ENCODE data around the gene RIPPLY2. TPM values are rescaled to one million over a fixed set of nuclear protein-coding genes. Genes with fewer than 3 reads are reported as not detected.

The RIPPLY2 gene
- total RNA-seq, 1 experiment from 2014 or later = not detected

DNA sequence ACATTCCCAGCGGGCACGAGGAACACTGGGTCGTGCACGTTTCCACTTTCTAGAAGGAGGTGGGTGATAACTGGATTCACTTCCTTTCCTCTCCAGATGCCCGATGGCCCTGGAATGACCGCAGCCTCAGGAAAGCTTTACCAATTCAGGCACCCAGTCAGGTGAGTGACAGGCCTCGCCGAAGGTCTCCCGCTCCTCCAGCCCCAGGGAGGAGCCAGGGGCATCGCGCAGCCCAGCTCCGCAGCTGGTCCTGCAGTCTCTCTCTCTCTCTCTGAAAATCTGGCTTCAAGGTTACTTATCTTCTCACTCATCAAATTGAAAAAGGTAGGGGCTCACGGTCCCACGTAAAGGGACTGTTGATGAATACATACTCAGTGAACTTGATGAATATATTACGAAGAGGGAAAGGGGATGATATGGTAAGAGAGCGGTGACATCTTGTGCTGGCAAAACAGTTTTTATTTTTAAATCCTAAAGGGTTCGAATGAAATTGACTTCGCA is 891 bp downstream of the RIPPLY2 start:
- in situ Hi-C loops (cut with HindIII; ENCODE audit: low pct_unique_long_range_greater_than_20kb, low sequenced_read_pairs) = no loop called here
- no peak for DNase-seq (ENCODE audit: low read depth)

DNA sequence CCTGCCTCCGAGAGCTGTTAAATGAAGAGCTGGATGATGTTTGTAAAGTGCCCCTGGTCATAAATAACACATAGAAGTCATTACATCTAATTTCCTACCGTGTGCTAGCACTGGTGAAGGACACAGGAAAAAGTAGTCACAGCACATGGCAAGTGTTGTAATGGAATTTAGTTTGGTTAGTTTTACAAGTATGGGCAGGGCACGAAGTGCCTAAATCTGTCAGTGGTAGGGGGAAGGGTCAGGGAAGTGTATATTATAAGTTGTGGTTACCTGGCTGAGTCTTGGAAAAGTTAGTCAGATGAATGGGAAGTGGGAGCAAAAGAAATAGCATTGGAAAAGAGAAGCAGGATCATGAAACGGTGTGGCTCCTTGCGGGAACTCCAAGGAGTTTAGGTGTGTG is 1.6 kb downstream of the RIPPLY2 start:
- no peak for DNase-seq (ENCODE audit: low read depth)
- in situ Hi-C loops (cut with HindIII; ENCODE audit: low pct_unique_long_range_greater_than_20kb, low sequenced_read_pairs) = no loop called here

DNA sequence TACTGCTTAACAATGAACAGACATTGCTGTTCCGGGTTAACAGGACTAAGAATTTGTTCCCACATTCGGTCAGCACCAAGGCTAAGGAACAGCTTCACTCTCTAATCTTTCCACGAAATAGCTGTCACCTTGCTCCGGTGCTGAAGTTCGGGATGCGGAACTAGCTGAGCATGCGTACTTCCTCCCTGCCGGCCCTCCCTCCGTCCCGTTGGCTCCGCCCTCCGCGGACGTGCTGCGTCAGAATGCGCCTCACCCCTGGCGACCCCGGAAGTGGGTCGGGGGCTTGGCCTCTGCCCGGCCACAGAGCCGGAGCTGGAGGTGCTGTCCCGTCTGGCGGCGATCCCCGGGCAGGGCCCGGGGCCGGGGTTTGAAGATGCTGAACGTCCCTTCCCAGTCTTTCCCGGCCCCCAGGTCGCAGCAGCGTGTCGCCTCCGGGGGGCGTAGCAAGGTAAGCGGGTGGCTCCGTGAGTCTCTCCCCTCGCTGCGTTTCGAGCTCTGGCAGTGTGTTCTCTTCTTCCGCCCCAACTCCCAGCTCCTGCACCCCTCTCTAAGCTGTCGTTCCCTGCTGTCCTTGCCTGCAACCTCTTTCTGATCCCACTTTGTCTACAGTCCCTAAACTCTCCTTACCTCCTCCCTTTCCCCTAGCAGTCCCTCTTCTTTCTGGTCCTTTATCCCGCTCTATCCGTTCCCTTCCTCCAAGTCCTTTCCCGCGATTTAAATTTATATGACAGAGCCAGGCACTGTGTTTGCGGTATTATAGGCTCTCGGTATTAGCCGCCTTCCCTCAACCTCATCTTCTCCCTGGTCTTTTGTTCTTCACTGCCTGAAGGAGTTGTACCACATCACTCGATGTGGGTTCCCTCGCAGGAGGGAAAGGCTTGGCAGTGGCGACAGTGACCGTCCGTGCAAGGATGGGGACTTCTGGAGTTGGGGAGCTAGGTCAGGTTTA is 6.5 kb downstream of the RIPPLY2 start, which contains the start of gene CYB5R4:
Gene CYB5R4 (plus strand): TSS at position 280 of the 949 bp plus-strand sequence. CDS start 94 bp downstream, at position 374.
- in situ Hi-C loops (cut with HindIII; ENCODE audit: low pct_unique_long_range_greater_than_20kb, low sequenced_read_pairs) = no loop called here

DNA sequence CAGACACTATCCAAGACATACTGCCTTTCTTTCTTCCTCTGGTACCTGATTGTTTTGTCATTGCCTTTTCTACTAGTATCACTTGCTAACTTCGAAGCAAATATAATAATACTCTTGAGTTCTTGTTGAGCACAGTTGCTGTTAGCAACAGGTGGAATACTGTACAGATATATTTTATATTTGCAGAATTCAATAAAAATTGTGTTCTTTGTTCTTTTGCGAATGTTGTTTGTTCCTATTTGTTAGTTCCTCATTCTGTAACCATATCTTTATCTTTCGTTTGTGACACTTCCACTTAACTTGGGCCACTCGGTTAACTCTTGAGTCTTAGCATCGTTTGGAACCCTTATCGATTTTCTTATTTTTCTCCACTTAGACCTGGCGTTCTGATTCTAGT is 7.2 kb downstream of the RIPPLY2 start:
- in situ Hi-C loops (cut with HindIII; ENCODE audit: low pct_unique_long_range_greater_than_20kb, low sequenced_read_pairs) = no loop called here
- DNase-seq (ENCODE audit: low read depth) = no peak

More for the DNA sequence above, 6.5 kb downstream of the RIPPLY2 start, which contains the start of gene CYB5R4:
- peak; percentile 93 for DNase-seq (ENCODE audit: low read depth)

DNA sequence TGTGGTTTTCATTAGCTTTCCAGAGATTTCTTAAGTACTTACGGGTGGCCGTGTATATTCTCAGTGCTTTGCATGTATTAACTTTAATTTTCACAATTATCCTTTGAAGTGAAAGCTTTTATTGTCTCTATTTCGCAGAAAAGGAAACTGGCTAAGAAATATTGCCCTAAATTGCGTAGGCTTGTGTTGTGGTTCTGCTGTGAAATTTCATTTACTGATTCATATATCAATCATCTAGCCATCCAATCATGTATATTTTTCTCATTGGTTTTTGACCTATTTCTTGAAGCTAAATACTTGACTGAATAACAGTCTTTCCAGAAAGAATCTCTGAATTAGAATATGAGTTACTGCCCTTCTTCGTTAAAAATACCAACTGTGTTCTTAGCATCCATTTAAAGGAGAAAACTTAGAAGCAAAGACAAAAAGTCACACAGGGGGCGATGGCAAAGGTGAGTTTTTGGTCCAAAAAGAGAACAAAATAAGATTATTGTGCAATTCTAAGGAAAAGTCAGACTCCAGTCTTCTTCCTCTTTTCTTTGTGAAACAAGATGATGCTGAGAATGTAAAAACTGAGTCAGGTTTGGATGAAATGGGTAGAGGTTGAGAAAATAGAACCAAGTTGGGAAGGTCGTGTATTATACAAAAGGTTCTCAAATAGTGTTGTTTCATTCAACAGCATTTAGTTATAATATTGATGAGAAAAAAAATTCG is 7.8 kb downstream of the RIPPLY2 start:
- in situ Hi-C loops (cut with HindIII; ENCODE audit: low pct_unique_long_range_greater_than_20kb, low sequenced_read_pairs) = no loop called here
- DNase-seq (ENCODE audit: low read depth) = no peak

DNA sequence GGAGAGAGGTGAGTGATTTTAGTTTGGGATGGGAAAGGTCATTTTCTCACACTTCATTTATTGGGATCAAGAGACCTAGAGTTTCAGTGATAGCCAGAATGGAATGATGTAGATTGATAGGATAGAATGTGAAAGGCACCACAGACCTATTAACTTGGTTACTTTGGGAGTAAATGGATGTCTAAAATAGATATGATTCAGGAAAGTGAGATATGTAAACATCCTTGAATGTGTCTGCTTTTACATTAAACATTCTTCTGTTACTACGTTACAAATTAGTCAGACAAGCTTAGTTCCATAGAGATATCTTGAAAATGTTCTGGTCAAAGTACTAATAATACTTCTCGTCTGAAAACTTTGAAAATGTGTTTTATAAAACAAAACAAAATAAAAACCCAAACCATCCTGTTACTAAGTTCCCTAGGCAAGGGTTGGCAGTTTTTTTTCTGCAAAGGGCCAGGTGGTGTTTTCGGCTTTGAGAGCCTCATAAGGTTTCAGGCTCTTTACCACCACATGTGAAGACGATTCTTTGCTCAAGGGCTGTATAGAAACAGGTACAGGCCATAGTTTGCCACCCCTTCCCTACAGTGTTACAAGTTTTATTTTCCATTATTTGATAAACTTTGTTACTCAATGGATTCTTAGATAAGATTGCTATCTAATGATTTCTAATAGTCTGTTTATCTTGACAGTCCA is 9.8 kb downstream of the RIPPLY2 start:
- DNase-seq (ENCODE audit: low read depth) = no peak
- in situ Hi-C loops (cut with HindIII; ENCODE audit: low pct_unique_long_range_greater_than_20kb, low sequenced_read_pairs) = no loop called here

DNA sequence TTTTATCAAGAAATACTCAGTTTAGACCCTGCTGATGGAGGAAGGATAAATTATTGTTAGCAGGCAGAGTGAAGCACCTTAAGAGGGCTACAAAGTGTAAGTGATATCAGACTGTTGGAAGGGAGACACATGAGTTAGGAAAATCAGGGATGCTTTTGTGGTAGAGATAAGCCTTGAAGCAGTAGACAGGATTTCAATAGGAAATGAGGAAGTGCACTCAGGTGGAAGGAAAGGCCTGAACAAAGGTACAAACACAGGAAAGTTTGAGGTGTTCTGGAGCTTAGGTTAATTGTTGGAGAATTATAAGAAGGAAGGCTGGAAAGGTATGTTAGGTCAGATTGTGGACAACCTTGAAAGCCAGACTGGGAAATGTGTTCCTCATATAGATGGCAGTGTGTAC is 13.9 kb downstream of the RIPPLY2 start:
- in situ Hi-C loops (cut with HindIII; ENCODE audit: low pct_unique_long_range_greater_than_20kb, low sequenced_read_pairs) = no loop called here
- no peak for DNase-seq (ENCODE audit: low read depth)

DNA sequence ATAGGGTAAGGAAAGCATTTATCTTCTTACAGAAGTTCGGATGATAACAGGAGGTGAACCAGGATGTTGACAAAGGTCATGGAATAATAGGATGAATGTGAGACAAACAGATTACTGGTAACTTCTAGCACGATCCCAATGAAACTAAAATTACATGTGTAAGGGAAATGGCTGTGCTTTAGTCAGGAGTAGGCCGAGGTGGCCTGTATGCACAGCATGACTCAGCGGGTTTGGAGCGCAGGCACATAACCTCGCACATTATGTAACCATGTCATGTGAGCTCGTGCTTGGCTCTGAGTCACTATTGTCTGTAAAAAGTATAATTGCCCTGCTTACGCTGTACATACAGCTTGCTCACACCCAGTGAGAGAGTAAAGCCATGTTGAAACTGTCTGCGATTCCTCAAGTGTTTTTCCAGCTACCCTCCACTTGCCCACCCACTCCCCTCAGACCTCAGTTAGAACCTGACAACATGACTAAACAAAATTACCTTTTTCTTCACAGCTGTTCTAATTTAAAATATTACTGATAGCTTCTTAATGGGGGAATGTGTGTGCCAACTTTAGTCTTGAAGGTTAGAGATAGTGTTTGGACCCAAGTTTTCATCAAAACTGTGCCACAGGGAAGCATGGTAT is 14.5 kb downstream of the RIPPLY2 start:
- peak; percentile 73 for DNase-seq (ENCODE audit: low read depth)
- in situ Hi-C loops (cut with HindIII; ENCODE audit: low pct_unique_long_range_greater_than_20kb, low sequenced_read_pairs) = no loop called here

DNA sequence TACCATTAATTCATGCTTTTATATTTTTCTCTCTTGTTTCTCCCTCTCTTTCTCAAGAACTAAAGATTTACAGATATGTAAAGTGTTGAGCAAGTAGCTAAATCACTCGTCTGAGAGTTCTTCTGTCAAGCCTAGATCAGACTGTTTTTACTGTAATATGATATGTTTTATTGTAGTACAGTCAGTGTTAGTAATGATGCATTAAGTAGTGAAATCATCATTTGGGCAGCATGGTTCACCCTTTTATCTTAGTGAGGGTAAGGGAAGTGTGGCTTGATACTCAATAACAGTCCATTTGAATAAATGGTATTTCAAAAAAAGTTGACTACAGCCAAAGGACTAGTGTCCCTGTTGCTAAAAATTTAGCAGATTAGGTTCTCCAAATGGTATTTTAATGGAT is 15.5 kb downstream of the RIPPLY2 start:
- in situ Hi-C loops (cut with HindIII; ENCODE audit: low pct_unique_long_range_greater_than_20kb, low sequenced_read_pairs) = no loop called here
- DNase-seq (ENCODE audit: low read depth) = peak; percentile 67

DNA sequence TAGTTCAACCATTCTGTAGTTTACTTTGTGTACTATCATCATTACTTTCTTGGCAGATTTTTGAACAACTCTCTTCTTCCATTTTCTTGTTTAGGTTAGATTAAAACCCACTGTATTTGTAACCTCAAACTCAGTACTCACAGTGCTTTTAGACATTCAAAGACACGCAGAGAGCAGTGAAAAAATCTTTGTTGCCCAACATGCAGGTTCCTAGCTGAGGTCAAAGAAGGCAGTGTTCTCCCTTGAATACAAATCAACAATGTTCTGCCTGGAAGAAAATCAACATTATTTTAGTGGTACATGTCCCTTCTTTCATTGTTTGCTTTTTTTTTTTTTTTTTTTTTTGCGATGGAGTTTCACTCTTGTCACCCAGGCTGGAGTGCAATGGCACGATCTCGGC is 17.5 kb downstream of the RIPPLY2 start:
- DNase-seq (ENCODE audit: low read depth) = no peak
- in situ Hi-C loops (cut with HindIII; ENCODE audit: low pct_unique_long_range_greater_than_20kb, low sequenced_read_pairs) = no loop called here

DNA sequence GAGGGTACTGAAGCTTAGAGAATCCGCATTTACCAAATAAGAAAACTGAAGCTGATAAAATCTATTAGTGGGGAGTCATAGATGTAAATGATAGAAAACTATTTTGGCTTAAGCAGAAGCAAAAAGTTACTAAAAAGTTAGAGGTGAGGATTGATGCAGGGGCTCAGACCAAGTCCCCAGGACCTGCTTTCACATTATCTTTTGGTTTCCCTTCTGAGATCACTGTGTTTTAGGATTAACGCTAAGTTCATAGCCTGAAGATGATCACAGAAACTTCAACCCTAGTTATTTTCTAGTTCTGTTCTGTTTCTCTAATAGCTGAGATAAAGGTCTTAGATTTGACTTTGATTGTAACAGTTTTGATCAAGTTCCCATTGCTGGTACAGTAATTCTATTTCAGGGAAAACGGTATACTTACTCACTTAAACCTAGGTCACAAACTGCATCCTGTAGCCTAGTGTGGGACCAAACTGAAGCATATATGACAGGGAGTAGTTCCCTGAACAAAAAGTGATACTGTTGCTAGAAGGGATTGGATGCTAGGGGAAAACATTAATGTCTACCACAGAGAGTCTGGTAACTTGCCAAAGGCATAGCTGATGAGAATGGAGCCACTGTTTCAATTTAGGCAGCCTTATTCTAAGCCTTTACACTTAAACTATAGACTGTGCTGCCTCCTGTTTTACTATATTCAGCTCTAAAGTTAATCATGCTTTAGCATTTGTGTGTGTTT is 19.4 kb downstream of the RIPPLY2 start:
- no peak for DNase-seq (ENCODE audit: low read depth)
- in situ Hi-C loops (cut with HindIII; ENCODE audit: low pct_unique_long_range_greater_than_20kb, low sequenced_read_pairs) = no loop called here

DNA sequence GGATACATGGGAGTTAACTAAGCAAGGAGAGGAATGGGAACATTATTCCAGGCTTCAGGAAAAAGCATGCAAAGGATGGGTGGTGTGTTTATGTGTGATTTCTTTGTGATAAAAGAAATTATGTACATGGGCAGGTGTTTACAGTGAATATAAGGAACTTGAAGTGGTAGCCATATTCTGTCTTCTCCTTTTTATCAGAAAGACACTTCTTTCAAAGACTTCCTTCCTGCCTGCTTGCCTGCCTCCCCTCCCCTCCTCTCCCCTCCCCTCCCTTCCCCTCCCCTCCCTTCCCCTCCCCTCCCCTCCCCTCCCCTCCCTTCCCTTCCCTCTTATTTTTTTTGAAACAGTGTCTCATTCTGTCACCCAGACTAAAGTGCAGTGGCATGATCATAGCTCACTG is 20.7 kb downstream of the RIPPLY2 start:
- in situ Hi-C loops (cut with HindIII; ENCODE audit: low pct_unique_long_range_greater_than_20kb, low sequenced_read_pairs) = no loop called here

DNA sequence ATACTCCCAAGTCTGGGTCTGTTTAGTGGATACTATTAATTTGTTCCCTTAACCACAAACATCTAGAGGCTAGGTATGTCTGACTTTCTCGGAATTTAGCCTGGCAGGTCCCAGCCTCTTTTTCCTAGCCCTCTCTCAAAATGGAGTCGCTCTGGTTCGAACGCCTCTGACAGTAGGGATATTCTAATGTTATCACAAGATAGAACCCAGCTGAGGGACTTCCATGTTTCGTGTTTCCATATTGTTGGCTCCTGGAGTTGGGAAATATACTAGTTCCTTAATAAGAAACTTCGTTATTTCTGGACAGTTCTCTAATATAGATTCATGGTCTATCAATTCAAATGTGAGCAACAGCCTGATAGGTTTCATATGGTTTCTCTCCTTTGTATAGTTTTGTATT is 22.7 kb downstream of the RIPPLY2 start:
- no peak for DNase-seq (ENCODE audit: low read depth)
- in situ Hi-C loops (cut with HindIII; ENCODE audit: low pct_unique_long_range_greater_than_20kb, low sequenced_read_pairs) = no loop called here

More for the DNA sequence above, 20.7 kb downstream of the RIPPLY2 start:
- DNase-seq (ENCODE audit: low read depth) = no peak

DNA sequence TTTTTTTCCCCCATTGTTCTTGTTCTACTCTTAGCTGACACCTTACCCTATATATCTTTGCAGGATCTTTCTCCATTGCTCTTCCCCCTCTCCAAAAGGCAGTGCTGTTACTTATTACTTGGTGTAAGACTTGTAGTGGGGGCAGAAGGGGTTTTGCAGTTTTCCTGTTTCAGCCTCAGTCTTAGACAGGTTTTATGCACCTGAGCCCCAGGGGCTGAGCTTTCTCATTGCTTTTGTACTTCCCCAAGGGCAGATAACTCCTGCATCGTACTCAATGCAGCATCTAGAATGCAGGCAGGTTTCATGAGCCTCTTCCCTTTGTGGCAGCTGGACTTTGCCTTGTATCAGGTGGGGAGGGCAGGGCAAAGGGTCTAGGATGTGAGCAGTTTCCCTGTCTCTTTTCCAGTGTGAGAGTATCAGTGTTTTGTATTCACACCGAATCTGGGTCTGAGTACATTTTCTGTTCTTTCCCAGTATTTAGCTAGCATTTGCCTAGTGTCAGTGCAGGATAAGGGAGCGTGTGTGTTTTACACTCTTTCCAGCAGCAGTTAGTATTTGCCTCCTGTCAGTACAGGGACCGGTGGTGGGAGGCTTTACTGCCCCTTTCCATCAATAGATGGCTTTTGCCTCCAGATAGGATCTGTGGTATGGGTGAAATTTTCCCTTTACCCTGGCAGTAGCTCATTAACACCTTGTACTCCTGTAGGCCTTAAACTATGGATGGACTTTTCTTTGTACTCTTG is 25.9 kb downstream of the RIPPLY2 start:
- in situ Hi-C loops (cut with HindIII; ENCODE audit: low pct_unique_long_range_greater_than_20kb, low sequenced_read_pairs) = no loop called here

DNA sequence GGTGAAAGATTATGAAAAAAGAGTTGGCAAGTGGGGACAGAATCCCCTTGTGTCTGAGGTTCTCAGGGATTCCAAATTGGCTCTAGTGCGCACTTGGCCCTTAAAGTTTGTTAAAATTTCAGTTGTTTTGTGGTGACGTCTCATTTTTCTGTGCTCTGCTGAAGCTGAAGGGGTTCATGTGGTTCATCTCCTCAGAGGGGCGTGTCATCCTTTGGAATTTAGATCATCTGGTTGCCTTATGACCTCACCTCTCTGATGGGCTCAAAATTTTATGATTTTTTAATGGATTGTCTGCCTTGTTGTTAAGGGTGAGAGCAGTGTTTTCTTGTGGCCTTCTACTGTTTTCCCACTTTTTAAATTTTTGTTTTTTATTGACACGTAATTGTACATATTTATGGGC is 26.6 kb downstream of the RIPPLY2 start:
- in situ Hi-C loops (cut with HindIII; ENCODE audit: low pct_unique_long_range_greater_than_20kb, low sequenced_read_pairs) = no loop called here
- no peak for DNase-seq (ENCODE audit: low read depth)

More for the DNA sequence above, 25.9 kb downstream of the RIPPLY2 start:
- DNase-seq (ENCODE audit: low read depth) = no peak

DNA sequence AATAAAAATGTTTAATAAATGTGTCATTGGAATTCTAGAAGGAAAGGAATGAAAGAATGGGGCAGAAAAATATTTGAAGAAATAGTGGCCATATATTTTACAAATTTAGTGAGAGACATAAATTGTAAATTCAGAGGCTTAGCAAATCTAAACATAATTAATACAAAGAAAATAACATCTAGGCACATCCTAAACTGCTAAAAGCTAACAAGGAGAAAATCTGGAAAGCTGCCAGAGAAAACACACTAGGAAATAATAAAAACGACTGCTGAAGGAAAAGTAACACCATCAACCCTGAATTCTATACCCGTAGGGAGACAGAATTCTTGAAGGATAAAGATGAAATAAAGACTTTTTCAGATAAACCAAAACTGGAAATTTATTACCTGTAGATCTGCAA is 30.1 kb downstream of the RIPPLY2 start:
- no peak for DNase-seq (ENCODE audit: low read depth)
- in situ Hi-C loops (cut with HindIII; ENCODE audit: low pct_unique_long_range_greater_than_20kb, low sequenced_read_pairs) = no loop called here

DNA sequence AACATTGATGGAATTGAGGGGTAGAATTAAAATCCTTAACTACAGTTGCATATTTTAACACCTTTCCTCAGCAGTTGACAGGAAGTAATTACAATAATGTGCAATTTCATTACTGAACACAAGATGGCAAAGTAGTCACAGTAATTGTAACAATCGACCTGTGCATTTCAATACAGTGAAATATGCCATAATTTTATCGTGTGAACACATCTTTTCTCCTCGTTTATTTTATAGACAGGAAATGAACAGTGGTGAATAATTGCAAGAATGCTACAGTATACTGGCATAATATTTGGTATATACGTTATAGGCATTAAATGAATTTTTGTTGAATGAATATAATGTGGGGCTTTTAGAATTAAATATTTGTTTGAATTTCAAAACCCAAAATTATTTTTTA is 31.4 kb downstream of the RIPPLY2 start:
- in situ Hi-C loops (cut with HindIII; ENCODE audit: low pct_unique_long_range_greater_than_20kb, low sequenced_read_pairs) = no loop called here
- peak; percentile 41 for DNase-seq (ENCODE audit: low read depth)
